Right renal cortex interstitium (tissue), 3 donors: ENCODE results near the gene SNAP25. TPM values are rescaled to one million over a fixed set of nuclear protein-coding genes. Genes with fewer than 3 reads are reported as not detected.

Experiments used
- DNase-seq, 3 donors: peaks; one replicate each; pipeline ENCODE4 v3.0.0-alpha.2; 2013; ENCODE audit warnings: low read depth in 3 of 3, low spot score in 2 of 3
- polyA plus RNA-seq, 3 donors: library from polyadenylated mRNA; unstranded; fragments of 120-200 nt; gene quantifications; one replicate each; pipeline ENCODE4 v1.2.1, GENCODE V29; 2013; ENCODE audit not compliant: insufficient read length in 3 of 3

SNAP25 gene
- polyA plus RNA-seq, 3 donors: 5.5 to 6.3 (median 5.9) TPM

DNA sequence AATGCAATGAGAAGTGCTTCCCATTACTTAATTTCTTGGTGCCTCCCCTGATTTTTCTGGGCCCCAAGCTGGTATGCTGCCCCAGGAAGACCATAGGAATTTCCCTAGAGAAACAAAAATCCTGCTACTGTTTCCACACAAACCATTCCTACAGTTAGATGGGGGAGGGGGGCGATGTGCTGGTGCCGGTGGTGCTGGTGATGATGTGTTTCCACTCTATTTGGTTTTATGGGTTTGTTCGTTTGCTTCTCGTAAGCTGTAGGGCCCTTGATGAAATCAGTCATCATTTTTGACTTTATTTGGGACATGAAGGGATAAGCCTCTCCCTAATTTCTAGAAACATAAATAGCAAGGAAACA, 110.2 kb downstream of the SNAP25 start:
- DNase-seq: no peak

- no peak for DNase-seq
These were observed 110.9 kb downstream of the SNAP25 start for GRCh38 chr20:10329387-10330005.

GRCh38 chr20:10330071-10330470, 111.4 kb downstream of the SNAP25 start:
- no peak for DNase-seq

DNA sequence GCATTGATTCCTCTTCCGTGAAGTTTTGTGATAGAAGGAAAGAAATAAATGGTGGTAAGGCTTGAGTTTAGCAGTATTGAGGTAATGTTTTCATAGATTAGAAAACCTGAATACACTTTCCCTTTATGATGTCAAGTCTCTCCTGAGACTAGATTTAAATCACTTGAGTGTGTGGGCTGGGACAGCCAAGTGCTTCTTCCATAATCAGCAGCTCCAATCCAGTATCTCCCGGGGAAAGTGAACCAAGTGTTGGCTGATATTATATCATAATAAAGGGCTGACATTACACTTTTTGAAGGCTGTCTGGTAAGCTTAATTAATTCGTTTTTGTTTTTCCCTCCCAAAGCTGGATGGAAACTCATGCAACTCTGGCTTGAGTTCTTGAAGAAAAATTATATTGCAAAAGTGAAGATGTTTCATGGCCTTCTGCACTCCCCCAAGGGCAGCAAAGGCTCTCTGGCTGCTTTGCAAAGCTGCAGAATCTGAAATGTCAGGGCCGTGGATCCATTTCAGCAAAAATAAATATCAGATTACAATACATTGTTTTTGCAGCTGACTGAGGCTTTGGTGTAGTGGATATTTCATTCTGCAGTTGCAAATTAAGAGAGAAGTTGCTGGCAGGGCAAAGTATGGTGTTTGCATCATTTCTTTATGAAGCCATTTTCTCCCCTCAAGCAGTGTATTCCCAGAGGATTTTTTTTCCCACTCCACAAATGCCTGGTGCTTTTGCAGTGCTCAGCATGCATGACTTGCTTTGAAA, 114.2 kb downstream of the SNAP25 start:
- DNase-seq: peak in 1 of 3 donors; percentile 26

DNA sequence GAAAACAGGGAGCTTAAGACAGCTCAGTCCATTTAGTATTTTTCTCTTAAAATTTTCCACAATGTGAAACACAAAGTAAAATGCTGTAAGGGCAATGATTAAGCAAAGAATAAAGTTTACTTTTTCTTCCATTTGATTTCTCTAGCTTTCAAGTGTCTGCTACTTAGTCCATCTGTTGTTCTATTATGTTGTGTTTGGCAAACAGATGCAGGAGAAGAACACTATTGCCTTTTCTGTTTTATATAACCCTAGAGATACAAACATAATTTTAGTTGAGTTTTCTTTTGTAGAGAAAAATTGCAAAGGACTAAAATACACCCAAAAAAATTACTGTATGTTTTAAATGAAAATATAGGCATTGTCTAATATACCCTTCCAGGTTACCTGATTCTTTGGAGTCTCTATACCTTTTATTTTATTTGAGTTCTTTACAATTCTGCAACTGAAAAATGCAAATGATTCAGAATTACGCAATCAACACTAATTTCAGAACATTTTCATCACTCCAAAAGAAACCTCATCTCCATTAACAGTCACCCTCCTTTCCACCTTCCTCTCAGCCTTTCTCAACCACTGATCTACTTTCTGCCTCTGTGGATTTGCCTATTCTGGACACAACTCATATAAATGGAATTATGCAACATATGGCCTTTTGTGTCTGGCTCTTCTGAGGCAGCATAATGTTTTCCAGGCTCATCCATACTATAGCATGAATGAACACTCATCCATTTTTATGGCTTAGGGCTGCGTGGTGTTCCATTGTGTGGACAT, 118.5 kb downstream of the SNAP25 start:
- no peak for DNase-seq

GRCh38 chr20:10338426-10339180, 120.0 kb downstream of the SNAP25 start:
- no peak for DNase-seq

GRCh38 chr20:10339609-10340008, 121.0 kb downstream of the SNAP25 start:
- no peak for DNase-seq

DNA sequence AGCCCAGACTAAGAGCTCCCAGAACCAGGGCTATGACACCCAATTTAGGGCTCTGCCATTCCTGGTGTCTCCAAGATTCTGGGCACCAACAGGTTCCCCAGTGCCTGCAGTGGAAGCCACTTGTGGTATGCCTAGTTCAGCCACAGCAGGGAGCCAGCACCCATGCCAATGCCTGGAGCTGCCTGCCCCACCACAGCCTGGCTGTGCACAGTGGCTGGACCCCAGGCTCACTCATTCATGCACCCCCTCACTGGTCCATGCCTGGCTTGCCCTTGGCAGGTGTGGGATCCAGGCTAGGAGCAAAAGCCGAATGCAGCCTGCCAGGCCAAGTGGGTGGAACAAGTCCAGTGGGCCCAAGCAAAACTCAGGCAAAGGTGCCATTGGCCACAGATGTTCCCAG, 123.5 kb downstream of the SNAP25 start:
- no peak for DNase-seq

DNA sequence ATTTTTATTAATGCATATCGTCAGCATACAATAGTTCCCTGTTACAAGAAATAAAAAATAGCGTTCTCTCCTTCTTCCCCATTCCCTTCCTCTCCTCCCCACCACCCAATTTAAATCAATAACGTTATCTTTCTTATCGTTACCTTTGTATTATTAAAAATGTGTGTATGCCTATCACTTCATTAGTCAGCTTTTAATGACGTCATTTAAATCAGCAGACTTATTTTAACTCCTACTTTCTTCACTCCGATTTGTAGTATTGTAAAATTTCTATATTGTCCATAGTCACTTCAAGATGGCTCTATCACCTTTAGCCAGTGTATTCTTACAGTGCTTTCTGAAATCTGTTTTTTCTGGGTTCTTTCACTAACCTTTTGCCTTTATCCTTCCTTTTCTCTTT, 126.3 kb downstream of the SNAP25 start:
- DNase-seq: no peak

DNA sequence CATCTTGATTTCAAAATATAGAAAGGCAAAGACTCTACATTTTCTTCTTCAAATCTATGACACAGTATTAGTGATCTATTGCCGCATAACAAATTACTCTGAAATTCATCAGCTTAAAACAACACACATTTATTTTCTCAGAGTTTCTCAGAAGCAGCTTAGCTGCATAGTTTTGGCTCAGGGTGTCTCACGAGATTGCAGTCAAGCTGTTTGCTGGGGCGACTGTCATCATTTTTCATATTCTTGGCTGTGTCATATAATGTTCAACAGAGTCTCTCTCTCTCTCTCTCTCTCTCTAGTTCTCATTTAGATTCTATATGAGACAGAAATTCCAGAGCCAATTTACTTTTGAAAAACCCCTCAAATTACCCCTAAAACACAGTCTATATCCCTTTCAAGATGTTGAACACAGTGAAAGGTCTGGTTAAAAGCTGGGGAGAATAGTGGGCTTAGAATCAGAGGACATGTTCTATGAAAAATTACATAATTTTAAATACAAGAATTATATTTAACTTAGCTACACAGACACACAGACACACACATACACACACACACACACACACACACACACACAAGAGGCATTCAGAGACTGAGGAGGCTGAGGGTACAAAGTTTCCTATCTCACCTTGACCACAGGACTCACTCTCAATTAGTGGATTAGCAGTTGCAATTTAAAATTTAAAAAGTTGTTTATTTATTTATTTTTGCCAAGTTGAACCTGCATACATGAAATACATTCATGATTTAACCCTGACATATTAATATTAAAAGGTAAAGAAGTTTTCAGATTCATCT, 128.7 kb downstream of the SNAP25 start:
- DNase-seq: no peak

GRCh38 chr20:10349118-10349517, 130.5 kb downstream of the SNAP25 start:
- DNase-seq: no peak

DNA sequence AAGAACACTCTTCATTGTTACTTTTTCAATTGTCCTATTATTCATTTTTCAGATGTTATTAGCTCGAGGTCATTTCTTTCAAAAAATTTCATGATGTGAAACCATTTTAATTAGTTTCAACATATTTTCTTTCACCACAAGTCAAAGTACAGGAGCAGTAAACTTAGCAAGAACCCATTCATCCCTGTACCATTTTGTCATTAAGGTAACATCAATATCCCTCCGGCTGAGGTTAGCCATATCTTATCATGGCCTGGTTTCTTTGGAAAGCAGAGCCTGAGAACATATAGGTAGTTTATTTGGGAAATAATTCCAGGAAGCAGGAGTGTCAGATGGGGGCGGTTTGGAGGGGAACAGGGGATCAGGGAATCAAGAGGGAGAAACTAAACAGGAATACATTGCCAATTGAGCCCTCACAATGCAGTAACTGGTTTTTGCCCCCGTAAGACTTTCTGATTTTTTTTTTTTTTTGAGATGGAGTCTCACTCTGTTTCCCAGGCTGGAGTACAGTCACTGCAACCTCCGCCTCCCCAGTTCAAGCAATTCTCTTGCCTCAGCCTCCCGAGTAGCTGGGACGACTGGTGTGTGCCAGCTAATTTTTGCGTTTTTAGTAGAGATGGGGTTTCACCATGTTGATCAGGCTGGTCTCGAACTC, 131.7 kb downstream of the SNAP25 start:
- DNase-seq: no peak

- DNase-seq: no peak
These were observed 134.5 kb downstream of the SNAP25 start for GRCh38 chr20:10352934-10353824.

GRCh38 chr20:10356628-10357027, 138.0 kb downstream of the SNAP25 start:
- no peak for DNase-seq

Other genes with a start within 250 kb of the SNAP25 start
- gene ANKEF1, start 183.8 kb upstream of the SNAP25 start, polyA plus RNA-seq: 10 to 100 TPM in 1 of 3 donors, 1 to 10 TPM in 2; 8.7 to 10.1 (median 9.3) TPM
- gene MKKS, start 215.4 kb downstream of the SNAP25 start, polyA plus RNA-seq: 10 to 100 TPM; 37.1 to 37.5 (median 37.3) TPM
- gene SLX4IP, start 216.5 kb downstream of the SNAP25 start, polyA plus RNA-seq: 1 to 10 TPM; 6.8 to 7.4 (median 7.1) TPM